Activated CD4-positive, alpha-beta T cell treated with anti-CD3 and anti-CD28 coated beads for 4 hours (primary cell): ENCODE data around the gene CALY.

Source experiments
- DNase-seq, 2 donors: peaks; one replicate each; pipeline ENCODE4 v3.0.0-alpha.2; 2020

CALY gene

DNA sequence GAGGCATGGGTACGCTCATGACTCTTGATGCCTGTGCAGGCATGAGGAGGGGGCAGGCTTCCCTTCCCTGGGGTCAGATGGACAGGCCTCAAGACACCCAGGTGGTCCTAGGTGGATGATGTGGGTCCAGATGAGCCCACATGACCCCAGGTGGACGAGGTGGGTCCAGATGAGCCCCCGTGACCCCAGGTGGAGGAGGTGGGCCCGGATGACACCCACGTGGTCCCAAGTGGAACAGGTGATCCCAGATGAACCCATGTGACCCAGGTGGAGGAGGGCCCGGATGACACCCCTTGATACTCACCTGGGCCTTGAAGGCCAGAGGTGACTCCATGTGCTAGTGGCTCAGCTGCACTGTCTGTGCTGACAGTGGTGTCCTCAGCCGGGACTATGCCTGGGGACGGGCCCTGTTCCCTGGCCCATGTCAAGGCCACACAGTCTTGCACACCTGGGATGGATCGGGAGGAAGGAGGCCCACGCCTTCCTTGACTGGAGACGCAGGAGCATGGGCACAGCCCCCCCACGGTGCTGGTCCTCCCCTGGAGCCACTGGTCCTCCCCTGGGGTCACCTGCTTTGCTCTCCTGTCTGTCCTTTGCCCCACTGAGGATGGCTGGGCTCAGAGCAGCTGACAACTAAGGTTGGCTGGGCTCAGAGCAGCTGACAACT lies 13.7 kb upstream of the CALY start:
- no peak for DNase-seq

DNA sequence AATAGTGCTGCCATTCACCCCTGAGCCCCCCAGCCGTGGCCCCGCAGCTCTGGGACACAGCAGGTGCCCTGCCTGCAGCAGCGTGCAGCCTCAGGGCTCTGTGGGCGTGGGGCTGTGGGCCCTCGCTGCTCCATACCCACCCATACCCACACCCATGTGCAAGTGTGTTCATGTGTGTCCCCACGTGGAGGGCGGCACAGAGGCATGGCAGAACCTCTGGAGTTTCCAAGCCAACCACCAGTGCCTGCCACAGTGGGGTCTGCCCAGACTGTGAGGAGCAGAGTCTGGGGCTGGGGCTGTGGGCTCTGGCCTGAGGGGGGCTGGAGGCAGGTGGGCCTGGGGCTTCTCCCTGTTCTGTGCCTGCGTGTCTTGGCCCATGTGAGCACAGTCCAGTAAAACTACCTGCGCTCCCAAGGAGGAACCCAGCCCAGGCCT lies 12.9 kb upstream of the CALY start:
- no peak for DNase-seq

DNA sequence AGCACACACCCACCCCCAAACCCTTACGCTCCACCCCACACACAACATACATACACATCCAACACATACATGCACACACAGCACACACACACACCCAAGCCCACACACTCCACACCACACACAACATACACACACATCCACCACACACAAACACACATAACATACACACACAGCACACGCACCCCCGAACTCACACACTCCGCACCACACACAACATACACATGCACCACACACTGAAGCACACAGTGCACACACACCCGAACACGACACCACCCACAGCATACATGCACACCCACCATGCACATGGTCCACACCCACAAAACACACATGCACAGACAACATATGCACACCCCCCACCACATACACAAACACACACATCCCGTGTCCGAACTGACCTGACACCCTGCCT lies 12.5 kb upstream of the CALY start:
- no peak for DNase-seq

DNA sequence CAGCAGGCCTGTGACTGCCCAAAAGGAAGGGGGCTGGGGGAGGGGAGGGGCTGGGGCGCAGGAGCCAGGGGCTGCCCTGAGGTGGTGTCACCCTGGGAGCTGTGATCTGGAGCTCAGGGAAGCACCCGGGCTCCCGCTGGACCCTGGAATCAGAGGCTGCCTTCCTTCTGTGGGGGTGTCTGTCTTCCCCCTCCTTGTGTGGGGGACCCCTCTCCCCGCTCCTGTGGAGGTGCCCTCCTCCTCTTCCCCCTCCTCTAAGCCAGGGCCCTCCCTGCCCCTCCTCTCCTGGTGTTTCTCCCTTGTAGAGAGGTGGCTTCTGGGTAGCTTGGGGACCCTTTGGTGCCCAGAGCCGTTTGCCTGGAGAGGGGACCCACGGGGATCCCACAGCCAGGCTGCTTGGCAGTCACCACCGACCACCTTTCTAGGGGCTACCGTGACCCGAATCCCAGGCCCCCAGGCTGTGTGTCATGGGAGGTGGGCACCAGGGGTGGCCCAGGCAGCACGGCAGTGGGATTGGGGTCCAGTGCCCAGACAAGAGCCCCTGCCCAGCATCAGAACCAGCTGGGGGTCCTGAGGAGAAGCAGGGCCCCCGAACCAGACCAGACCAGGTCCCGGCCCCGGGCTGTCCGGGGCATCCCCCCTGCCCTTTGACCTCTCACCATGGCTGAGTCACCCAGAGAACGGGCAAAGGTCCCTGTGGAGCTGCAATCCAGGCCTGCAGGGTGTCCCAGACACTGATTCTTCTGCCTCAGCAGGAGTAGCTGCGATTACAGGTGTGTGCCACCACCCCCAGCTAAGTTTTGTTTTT lies 11.2 kb upstream of the CALY start:
- DNase-seq: no peak

DNA sequence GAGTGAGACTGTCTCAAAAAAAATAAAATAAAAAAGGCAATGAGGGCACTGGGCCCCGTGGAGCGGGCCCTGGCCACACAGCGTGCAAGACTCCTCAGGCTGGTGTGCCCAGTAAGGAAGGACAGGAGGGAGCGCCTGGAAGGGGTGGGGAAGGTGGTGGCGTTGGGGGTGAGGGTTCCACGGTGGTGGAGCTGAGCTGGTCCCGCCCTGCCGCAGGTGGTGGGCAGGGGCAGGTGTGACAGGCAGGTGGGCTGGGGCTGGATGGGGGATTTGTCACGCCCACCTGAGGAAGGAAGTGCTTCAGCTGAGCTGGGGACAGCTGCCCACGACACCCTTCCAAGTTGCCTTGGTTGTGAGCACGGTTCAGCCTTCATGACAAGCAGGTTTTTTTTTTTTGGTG lies 9.7 kb upstream of the CALY start:
- DNase-seq: no peak

DNA sequence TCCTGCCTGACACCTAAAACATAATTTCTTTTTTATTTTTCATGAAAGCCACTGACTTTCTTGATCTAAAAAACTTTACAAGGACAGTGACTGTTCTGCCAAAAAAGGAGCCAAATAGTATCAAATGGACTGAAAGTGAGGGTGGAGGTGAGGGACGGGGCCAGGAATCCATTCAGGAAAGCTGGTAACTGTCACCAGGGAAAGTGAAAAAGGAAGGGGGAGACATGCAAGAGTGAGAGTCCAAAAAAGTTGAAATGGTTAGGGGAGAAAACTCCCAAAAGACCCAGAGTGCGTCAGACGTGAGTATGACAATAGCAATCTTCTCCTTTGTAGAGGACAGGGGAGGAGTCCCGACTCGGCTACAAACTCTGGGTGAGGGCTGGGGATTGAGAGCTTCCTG lies 7.5 kb upstream of the CALY start:
- DNase-seq: no peak

DNA sequence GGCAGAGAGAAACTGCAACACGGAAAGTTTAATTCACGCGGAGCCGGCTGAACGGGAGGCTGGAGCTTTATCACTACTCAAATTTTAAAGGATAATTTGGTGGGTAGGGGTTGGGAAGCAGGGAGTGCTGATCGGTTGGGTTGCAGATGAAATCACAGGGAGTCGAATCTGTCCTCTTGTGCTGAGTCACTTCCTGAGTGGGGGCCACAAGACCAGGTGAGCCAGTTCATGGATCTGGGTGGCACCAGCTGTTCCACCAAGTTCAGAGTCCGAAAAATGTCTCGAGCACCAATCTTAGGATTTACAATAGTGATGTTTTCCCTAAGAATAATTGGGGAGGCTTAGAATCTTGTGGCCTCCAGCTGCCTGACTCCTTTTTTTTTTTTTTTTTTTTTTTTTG lies 6.9 kb upstream of the CALY start:
- DNase-seq: no peak

DNA sequence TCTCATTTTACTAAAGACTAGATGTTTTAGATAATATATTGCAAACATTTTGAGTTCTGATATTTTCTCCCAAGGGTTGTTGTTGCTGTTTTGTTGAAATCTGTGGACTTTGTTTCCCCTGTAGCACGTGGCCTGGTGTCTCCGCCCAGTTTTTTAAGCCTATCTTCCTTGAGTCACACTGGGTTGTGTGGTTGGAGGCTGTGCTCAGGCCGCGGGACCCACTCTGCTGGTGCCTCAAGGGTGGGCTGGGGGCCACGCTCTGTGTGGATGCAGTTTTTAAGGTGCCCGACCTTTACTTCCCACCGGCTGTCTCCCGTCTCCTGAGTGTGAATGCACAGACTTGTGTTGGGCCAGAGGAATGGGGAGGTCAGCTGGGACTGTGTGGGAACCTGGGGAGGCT lies 6.2 kb upstream of the CALY start:
- no peak for DNase-seq

DNA sequence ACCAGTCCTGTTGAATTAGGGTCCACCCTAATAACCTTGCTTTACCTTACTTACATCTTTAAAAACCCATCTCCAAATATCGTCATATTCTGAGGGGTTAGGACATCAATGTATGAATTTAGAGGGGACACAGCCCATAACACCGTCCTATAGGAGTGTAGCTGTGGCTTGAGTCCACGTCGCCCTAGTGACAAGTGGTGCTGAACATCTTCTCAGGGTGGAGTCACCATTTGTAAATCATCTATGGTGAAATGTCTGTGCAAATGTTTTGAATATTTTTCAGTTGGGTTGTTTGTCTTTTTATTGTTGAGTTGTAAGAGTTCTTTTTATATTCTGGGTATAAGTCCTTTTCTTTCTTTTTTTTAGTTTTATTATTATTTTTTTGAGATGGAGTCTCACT lies 5.3 kb upstream of the CALY start:
- DNase-seq: no peak

DNA sequence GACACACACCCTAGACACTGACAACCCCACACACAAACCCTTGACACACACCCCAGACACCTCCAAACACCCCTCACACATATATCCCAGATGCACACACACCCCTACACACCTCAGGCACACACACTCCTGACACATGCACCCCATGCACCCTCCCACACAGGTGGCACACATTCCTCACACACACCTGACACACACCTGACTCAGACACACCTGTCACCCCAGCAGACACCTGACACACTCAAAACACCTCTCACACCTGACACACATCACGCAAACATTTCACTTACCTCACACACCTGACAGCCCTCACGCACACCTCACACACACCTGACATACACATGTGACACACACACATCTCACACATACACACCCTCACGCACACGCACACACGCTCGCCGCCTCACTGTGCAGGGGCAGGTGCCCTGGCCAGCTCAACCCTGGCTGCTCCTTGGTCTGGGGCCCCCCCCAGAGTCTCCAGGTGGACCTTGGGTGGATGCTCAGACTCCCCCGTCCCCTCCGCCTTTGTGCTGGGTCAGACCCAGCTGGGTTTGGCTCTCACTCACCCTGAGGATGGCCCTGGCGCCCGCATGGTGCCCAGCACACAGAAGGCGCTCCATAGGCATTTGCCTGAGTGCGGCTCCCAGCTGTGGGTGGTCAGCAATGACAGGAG lies 3.1 kb upstream of the CALY start:
- no peak for DNase-seq

DNA sequence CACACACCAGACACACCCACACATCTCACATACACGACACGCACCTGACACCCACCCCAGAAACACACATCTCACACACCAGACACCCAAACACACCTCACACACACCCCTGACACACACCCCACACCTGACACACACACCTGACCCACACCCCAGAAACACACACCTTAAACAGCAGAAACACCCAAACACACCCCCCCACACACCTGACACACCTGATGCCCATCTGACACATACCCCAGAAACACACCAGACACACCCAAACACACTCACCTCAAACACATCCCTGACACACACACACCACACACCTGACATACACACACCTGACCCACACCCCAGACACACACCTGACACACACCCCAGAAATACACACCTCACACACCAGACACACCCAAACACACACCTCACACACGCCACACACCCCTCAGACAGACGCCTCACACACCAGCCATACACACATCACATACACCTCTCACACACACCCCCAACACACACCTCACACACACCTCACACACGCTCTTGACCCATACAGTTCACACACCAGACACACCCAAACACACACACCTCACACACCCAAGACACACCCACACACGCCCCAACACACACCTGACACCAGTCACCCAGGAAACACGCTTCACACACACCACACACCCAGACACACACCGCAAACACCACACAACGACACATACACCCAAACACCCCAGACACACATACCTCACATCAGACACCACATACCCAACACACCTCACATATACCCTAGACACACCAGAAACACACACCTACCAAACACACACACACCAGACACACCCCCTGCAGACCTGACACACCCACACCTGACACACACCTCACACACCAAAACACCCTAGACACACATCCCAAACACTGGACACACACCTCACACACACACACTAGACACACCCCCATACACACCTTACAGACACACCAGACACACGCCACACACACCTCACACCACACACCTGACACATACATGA lies 1.7 kb upstream of the CALY start:
- no peak for DNase-seq

DNA sequence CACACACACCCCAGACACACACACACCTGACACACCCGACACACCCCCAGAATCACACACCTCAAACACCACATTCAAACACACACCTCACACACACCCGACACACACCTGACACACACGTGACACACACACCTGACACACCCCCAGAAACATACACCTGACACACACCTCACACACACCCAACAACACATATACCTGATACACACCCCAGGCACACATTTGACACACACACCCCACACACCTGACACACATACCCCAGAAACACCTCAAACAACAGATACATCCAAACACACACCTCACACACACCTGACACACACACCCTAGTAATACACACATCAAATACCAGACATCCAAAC lies 652 bp upstream of the CALY start:
- no peak for DNase-seq

DNA sequence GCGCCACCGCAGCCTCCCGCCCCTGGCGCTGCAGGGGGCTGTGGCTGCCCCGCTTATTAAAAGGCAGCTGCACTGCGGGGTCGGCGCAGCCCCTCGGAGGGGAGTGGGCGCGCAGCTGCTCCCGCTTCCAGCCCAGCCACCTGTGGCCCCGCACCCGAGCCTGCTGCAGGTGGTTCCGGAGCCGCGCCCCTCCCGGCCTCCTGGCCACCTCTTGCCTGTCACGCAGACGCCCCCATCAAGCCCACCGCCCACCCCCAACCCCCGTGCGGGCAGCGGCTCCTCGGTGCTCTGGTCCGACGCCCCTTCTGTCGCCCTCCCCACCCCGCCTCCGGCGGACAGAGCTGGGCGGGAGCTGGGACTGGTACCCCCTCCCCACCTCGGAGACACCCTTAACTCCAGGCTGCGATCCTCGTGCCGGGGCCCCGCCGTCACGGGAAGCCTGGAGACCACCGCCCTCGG lies 549 bp downstream of the CALY start:
- no peak for DNase-seq

DNA sequence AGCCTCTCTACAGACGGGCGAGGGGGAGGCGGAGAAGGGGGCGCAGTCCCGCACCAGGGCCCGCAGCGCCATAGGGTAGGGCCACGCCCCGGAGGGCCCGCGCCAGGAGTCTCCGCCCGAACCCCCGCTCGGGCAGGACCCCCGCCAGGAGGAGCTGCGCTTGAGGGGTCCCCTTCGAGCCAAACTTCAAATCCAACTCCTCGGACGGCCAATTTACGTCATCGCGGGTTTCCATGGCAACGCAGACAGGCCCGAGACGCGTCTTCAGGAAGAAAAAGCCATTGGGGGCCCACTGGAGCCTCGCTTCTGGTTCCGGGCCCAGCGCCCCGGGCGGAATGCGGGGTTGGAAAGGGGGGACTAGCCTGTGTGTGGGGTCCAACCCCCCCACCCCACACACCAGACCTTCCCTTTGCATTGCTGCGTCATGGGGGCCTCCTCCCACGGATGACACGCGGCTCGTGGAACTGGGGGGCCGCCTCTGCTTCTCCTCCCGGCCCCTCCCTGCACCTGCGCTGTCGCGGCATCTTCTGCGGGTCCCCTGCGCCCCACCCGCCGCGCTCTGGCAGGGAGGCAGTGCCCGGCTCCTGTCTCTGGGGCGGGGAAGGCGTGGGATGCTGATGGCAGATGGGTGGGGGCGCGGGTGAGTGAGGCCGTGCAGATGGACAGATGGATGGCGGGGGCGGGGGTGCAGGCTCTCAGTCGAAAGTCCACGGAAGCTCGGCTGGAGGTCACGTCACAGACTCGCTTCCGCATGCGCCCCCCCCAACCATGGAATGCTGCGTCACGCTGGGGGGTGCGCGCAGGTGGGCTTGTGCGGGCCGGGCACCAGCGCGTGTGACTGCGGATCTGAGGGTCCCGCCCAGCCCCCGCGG lies 1.2 kb downstream of the CALY start:
- DNase-seq: peak; percentile 82 to 83

DNA sequence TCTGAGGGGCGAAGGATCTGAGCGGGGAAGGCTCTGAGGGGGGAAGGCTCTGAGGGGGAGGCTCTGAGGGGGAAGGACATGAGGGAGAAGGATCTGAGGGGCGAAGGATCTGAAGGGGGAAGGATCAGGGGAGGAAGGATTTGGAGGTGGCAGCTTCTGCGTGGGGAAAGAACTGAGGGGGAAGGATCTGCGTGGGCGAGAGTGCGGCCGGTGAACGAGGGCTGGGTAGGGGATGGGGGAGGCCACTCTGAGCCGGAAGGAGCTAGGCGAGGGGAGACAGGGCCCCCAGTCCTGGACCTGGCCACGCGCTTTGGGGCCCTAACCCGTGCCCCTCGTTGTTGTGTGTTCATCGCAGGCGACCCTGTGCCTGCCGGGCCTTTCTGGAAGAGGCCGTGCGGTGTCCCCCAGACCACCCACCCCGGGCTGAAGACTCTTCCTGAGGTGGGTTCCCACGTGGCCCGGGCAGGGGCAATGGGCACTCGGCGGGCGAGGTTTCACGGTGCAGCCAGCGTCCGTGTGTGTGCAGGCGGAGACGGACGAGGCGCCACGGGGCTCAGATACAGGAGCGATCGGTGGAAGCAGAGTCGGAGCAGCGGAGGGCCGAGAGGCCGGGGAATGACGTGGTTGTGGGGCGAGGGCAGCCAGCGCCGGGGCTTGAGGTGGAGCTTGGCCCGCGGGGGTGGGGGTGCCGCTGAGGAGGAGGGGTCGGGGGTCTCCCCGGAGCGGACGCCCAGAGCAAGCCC lies 2.0 kb downstream of the CALY start:
- no peak for DNase-seq

DNA sequence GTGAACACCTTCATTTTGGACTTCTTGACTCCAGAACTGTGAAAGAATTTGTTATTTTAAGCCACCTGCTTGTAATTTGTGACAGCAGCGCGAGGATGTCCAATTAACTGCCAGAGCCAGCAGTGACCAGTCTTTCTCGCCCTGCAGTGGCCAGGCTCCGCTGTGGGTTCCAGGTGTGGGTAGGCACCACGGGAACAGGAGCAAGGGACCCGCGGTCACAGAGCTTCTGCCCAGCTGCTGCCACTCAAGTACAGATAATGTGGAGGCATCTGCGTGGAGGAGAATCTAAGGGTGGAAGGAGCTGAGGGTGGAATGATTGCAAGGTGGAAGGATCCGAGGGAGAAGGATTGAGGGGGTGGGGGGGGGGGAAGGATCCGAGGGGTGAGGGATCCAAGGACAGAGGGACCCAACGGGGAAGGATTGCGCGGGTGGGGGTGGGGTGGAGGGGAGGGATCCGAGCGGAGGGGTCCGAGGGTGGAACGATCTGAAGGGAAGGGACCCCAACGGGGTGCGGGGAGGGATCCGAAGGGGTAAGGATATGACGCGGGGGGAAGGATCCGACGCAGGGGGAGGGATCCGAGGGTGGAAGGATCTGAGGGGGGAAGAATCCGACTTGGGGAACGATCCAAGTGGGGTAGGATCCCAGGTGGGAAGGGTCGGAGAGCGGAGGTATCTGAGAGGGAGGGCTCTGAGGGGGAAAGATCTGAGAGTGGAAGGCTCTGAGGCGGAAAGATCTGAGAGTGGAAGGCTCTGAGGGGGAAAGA lies 3.6 kb downstream of the CALY start:
- DNase-seq: no peak

DNA sequence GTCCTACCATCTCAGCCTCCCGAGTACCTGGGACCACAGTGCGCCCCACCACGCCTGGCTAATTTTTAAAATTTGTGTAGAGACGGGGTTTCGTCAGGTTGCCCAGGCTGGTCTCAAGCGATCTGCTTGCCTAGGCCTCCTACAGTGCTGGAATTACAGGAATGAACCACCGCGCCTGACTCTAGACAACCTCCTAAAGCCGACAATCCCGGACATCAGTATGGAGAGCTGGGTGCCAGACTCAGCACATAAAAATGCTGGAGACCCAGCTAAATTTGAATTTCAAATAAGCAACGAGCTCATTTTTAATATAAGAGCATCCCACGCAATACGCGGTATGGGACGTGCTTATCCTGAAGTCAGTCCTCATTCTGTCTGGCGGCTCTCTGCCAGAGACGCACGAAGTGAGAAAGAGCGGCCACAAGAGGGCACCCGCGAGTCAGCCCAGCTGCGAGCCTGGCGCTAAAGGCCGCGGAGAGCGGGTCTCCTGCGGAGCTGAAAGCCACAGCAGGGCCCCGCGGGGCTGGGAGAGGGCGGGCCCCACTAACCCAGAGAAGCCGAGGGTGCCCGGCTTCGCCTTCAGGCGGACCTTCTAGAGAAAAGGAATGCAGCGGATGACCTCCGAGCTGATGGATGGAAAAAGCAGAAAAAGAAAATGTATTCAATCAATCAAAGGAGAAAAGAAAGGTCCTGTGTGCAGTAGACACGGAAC lies 7.0 kb downstream of the CALY start:
- DNase-seq: peak; percentile 84 to 90

DNA sequence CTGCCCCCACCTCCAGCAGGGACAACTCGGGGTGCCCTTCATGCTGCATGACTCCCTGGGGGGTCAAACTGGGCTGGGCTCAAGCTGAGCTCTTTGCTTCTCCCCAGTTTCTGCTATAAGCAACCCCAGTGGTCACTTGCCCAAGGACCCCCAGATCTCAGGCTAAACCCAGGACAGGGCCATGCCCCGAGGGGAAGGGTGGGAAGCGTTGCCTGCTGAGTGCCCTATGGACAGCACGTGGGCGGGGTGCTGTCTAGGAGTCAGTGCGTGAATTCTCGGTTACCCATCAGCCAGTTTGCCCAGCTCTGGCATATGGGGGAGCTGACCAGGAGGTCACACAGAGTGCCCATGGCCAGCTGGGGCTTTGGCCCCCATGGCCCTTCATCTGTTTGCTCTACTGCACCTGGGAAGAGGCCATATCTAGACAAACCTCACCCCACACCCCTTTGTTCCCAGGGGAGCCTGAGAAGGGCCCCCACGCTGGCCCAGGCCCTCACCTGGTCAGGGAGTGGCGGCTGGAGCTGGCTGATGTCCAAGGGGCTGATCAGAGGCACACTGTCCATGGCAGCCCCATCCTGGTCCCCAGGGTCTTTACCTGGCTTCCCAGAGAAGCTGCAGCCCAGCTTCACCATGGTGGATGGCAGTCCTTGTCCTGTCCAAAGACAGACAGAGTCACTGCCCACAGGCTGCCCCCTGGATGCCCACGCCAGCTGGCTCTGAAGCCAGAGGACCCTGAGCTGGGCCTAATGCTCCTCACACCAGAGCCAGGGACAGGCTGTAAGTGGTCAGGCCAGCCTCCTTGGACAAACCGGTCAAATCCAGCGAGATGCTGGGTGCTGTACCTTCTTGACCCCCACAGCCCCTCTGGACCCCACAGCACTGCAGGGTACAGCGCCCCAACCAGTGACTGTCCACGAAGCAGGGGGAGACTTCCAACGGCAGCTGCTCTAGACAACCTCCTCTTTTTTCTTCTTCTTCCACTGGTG lies 8.0 kb downstream of the CALY start:
- no peak for DNase-seq
